Gastrocnemius medialis (tissue), 4 donors: Measurements from ENCODE around the gene SKIC8. TPM values are rescaled to one million over a fixed set of nuclear protein-coding genes. Genes with fewer than 3 reads are reported as not detected.

Experiments
- ATAC-seq, 2 donors: fragments of 150-250 bp; one replicate each; pipeline ENCODE4 v1.9.1; 2016
- DNase-seq, 2 donors: peaks; one replicate each; pipeline ENCODE4 v3.0.0-alpha.2; 2019
- H3K27ac ChIP-seq, 4 donors: fragments of 200-600 bp; sonication (generic); 1 replicate in 1 of 4; 2 replicates in 3 of 4; pipeline ENCODE4 v1.5.1; 2016 to 2018; ENCODE audit warnings: mild to moderate bottlenecking in 2 of 4, moderate library complexity in 1 of 4
- H3K27me3 ChIP-seq, 3 donors: fragments of 200-600 bp; sonication (generic) in 2 of 3; 1 replicate in 1 of 3; 2 replicates in 2 of 3; pipeline versions ENCODE4 v1.5.1 to v1.6.0; 2016 to 2019; ENCODE audit warnings: mild to moderate bottlenecking in 1 of 3, moderate library complexity in 1 of 3
- H3K36me3 ChIP-seq, 2 donors: fragments of 200-600 bp; sonication (generic) in 1 of 2; one replicate each; pipeline ENCODE4 v1.5.1; 2017 to 2018
- H3K4me1 ChIP-seq, 2 donors: fragments of 200-600 bp; sonication (generic) in 1 of 2; one replicate each; pipeline ENCODE4 v1.5.1; 2016 to 2017; ENCODE audit warnings: mild to moderate bottlenecking in 2 of 2
- H3K4me3 ChIP-seq, 4 donors: fragments of 200-600 bp; sonication (generic) in 3 of 4; 1 replicate in 1 of 4; 2 replicates in 3 of 4; pipeline ENCODE4 v1.5.1; 2016 to 2019; ENCODE audit warnings: mild to moderate bottlenecking in 2 of 4
- H3K9me3 ChIP-seq, 3 donors: fragments of 200-600 bp; sonication (generic) in 2 of 3; 1 replicate in 1 of 3; 2 replicates in 2 of 3; pipeline ENCODE4 v1.5.1; 2016 to 2019
- CTCF ChIP-seq, 5 experiments: fragments of 450-650 bp in 3 of 5; fragments of 200-600 bp in 2 of 5; sonication (generic) in 2 of 5; IDR thresholded peaks in 4 of 5; conservative IDR thresholded peaks in 1 of 5; 1 replicate in 4 of 5; 2 replicates in 1 of 5; pipeline ENCODE4 v1.5.1; 2016 to 2019; ENCODE audit warnings: antibody characterized with exemption in 5 of 5, mild to moderate bottlenecking in 3 of 5, moderate library complexity in 3 of 5
- POLR2A ChIP-seq, 2 donors: fragments of 450-650 bp; IDR thresholded peaks; one replicate each; pipeline ENCODE4 v1.6.1; 2017; ENCODE audit warnings: antibody characterized with exemption in 2 of 2, mild to moderate bottlenecking in 2 of 2, moderate library complexity in 2 of 2
- in situ Hi-C, 4 donors: fragments of 200-750 bp; cut with MboI; loops; one replicate each; pipeline versions ENCODE4 v1.15.0 to v1.8.0; 2017; ENCODE audit warnings: low sequenced_read_pairs in 4 of 4
- intact Hi-C: fragments of 100-400 bp; cut with DNase I; formaldehyde crosslinking; loops from one replicate; pipeline ENCODE4 v1.15.1; 2023; ENCODE audit warnings: low total_unique reads
- total RNA-seq, 4 donors: library from RNA; depleted of rRNA; stranded (reverse); fragments of >200 nt; gene quantifications; one replicate each; pipeline versions ENCODE4 v1.1.0 to v1.2.3, GENCODE V29; 2016

SKIC8 gene
- total RNA-seq, 4 donors from 2014 or later, result 36.9 to 48.6 (median 42.7) TPM

- in situ Hi-C loops, result no loop called here
- Histone ChIP-seq H3K4me3 (no peak overlapping the region), H3K9me3 (no peaks in the 10 kb centered on the region), H3K4me1 (peaks cover 30 to 32% of the 10 kb centered on the region in 2 donors), H3K36me3 (no peaks in the 10 kb centered on the region), H3K27ac (peak overlapping the region; percentile 90 to 96 (median 94)), H3K27me3 (no peaks in the 10 kb centered on the region)
- DNase-seq (no peak), ATAC-seq (no peak)
- intact Hi-C loops, result no loop called here
- TF ChIP-seq CTCF (IDR thresholded peaks at IDR 0.05 in 4 of 5, conservative IDR thresholded peaks at IDR 0.05 in 1 of 5) (no peak), POLR2A (IDR thresholded peaks at IDR 0.05) (no peak)
These were observed 36.0 kb downstream of the SKIC8 start for GRCh38 chr15:78263351-78263781.

- intact Hi-C loops, result no loop called here
- DNase-seq (no peak), ATAC-seq (no peak)
- H3K4me3 ChIP-seq, result no peak overlapping the region
- TF ChIP-seq CTCF (IDR thresholded peaks at IDR 0.05 in 4 of 5, conservative IDR thresholded peaks at IDR 0.05 in 1 of 5), result no peak
- TF ChIP-seq POLR2A (IDR thresholded peaks at IDR 0.05), result no peak
- no peaks in the 10 kb centered on the region for H3K27me3 ChIP-seq
- H3K27ac ChIP-seq, result no peak overlapping the region
- peaks cover 8 to 9% of the 10 kb centered on the region in 2 donors for H3K4me1 ChIP-seq
- in situ Hi-C loops, result no loop called here
- no peaks in the 10 kb centered on the region for H3K36me3 ChIP-seq
- H3K9me3 ChIP-seq, result no peaks in the 10 kb centered on the region
These were observed 38.3 kb downstream of the SKIC8 start for GRCh38 chr15:78261062-78261461.

- Histone ChIP-seq H3K4me1 (peaks cover 5 to 6% of the 10 kb centered on the region in 2 donors), H3K27me3 (no peaks in the 10 kb centered on the region), H3K36me3 (no peaks in the 10 kb centered on the region), H3K4me3 (no peak overlapping the region), H3K9me3 (no peaks in the 10 kb centered on the region), H3K27ac (no peak overlapping the region)
- DNase-seq (no peak), ATAC-seq (no peak)
- TF ChIP-seq POLR2A (IDR thresholded peaks at IDR 0.05) (no peak), CTCF (IDR thresholded peaks at IDR 0.05 in 4 of 5, conservative IDR thresholded peaks at IDR 0.05 in 1 of 5) (no peak)
- intact Hi-C loops, result no loop called here
- in situ Hi-C loops, result no loop called here
These were observed 38.9 kb downstream of the SKIC8 start for GRCh38 chr15:78260489-78260888.

GRCh38 chr15:78259232-78259631, 40.2 kb downstream of the SKIC8 start:
- Histone ChIP-seq H3K4me3 (no peak overlapping the region), H3K27me3 (no peaks in the 10 kb centered on the region), H3K9me3 (no peaks in the 10 kb centered on the region), H3K27ac (no peak overlapping the region), H3K36me3 (no peaks in the 10 kb centered on the region), H3K4me1 (no peaks in the 10 kb centered on the region)
- TF ChIP-seq POLR2A (IDR thresholded peaks at IDR 0.05), result no peak
- no peak for TF ChIP-seq CTCF (IDR thresholded peaks at IDR 0.05 in 4 of 5, conservative IDR thresholded peaks at IDR 0.05 in 1 of 5)
- no peak for DNase-seq
- in situ Hi-C loops, result no loop called here
- no peak for ATAC-seq
- intact Hi-C loops, result no loop called here

- H3K36me3 ChIP-seq, result no peaks in the 10 kb centered on the region
- H3K4me3 ChIP-seq, result no peak overlapping the region
- in situ Hi-C loops, result no loop called here
- H3K4me1 ChIP-seq, result no peaks in the 10 kb centered on the region
- H3K27me3 ChIP-seq, result no peaks in the 10 kb centered on the region
- intact Hi-C loops, result no loop called here
- no peak for DNase-seq
- no peaks in the 10 kb centered on the region for H3K9me3 ChIP-seq
- TF ChIP-seq POLR2A (IDR thresholded peaks at IDR 0.05) (no peak), CTCF (IDR thresholded peaks at IDR 0.05 in 4 of 5, conservative IDR thresholded peaks at IDR 0.05 in 1 of 5) (no peak)
- no peak for ATAC-seq
- H3K27ac ChIP-seq, result no peak overlapping the region
These were observed 41.7 kb downstream of the SKIC8 start for GRCh38 chr15:78257681-78258080.
